SIG-M5 (cell line): ENCODE results near the gene IGFBP7.

Experiments
- DNase-seq: peaks from one replicate; lab custom pipeline; 2025; lab: John Stamatoyannopoulos, UW

The IGFBP7 gene

DNA sequence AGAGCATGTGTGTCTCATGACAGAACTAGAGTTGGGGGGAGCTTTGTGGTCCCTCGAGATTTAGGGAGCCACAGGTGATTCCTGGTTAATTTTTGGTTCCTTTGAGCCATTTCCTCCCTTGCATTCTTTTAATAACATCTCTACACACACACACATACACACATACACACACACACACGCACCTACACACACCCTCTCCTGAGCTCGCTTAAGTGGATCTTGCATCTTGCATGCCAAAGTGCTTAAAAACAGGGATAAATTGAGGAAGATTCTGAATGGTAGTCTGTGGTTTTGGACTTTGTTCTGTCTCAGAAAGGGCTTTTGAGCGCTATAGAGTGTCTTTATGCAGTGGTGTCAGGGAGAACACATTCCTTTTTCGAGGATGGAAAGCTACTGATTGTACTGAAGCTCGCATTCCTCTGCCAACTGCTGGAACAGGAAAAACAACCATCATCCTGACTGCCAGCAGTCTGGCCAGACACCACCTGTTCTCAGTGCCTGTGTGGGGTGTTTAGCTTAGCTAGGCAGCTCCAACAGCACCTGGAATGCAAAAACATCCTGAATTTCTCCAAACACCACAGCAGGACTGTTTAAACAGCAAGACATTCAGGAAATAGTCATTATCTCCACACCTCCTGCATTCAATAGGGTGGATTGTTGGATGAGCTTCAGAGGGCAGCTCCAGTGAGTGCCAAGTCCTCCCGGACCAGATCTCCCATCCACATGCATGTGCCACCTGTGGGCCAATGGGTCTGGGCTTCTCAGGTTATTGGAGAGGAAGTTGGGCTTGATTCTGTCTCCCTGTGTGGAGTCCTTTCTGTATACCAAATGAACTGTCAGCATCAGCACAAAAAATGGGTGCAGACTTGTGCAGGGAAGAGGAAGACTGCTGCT, 21.9 kb upstream of the IGFBP7 start:
- no peak for DNase-seq

DNA sequence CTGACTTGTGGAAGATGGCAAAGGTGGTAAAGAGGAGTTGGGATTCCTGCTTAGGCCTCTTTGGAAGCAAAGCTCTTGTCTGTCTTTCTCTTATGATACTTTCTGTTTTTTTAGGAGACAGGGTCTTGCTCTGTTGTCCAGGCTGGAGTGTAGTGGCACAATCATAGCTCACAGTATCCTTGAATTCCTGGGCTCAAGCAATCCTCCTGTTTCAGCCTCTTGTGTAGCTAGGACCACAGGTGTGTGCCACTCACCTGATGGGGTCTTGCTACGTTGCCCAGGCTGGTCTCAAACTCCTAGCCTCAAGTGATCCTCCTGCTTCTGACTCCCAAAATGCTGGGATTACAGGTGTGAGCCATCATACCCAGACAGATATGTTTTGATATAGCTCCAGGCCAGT, 19.3 kb upstream of the IGFBP7 start:
- no peak for DNase-seq

DNA sequence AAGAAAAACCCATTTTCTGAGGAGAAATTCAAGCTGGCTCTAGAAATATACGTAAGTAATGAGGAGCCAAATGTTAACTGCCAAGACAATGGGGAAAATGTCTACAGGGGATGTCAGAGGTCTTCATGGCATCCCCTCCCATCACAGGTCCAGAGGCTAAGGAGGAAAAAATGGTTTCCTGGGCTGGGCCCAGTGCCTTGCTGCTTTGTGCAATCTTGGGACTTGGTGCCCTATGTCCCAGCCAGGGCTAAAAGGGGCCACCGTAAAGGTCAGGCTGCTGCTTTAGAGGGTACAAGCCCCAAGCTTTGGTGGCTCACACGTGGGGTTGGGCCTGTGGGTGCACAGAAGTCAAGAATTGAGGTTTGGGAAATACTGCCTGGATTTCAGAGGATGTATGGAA, 17.2 kb upstream of the IGFBP7 start:
- DNase-seq: no peak

DNA sequence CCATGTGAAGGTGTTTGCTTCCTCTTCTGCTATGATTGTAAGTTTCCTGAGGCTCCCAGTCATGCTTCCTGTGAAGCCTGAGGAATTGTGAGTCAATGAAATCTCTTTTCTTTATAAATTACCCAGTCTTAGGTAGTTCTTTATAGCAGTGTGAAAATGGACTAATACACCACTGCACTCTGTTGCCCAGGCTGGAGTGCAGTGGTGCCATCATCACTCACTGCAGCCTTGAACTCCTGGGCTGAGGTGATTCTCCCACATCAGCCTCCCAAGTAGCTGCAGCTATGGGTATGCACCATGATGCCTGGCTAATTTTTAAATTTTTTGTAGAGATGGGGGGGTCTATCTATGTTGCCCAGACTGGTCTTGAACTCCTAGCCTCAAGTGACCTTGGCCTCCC, 15.8 kb upstream of the IGFBP7 start:
- DNase-seq: no peak

- no peak for DNase-seq
Measured at GRCh38 chr4:57124145-57124544, 14.0 kb upstream of the IGFBP7 start.

DNA sequence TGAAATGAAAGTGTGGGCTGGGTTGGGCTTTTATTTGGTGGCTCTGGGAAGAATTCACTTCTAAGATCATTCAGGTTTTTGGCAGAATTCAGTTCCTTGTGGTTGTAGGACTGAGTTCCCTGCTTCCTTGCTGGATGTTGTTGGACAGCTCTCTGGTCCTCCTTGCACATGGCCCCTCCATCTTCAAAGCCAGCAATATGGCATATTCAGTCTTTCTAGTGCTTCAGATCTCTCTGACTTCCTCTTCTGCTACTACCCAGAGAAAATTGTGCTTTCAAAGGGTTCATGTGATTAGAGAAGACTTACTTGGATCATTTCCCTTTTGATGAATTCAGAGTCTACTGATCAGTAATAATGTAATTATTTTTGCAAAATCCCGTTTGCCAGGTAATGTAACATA, 12.8 kb upstream of the IGFBP7 start:
- no peak for DNase-seq

DNA sequence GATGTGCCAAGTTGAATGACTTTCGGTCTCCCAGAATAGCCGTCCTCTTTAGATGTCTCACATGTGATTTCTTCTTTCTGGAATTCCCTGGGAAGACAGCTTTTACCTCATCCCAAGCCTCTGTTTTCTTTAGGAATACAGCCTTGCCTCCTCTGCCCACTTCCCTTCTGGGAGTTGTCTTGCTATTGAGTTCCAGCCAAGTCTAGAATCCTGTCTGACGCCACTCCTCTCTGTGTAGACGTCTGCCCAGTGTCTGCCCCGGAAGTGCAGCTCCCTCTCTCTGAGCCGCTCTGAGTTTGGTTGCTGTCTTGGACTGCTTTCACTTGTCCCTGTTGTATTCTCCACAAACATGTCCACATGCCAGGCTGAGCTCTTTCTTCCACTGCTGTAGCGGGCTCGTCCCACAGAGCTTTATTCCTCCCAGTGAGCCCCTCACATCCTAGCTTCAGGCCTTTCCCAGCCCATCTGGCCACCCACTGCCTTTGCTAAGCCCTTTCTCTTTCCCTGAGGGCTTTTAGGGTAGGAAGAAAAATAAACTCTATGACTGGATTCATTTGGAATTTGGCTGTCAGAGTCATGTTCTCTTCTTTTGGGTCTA, 9.0 kb upstream of the IGFBP7 start:
- DNase-seq: no peak

GRCh38 chr4:57117491-57117890, 7.3 kb upstream of the IGFBP7 start:
- DNase-seq: no peak

- no peak for DNase-seq
Measured at GRCh38 chr4:57116245-57116644, 6.1 kb upstream of the IGFBP7 start.

- no peak for DNase-seq
Measured at GRCh38 chr4:57114973-57115372, 4.8 kb upstream of the IGFBP7 start.

DNA sequence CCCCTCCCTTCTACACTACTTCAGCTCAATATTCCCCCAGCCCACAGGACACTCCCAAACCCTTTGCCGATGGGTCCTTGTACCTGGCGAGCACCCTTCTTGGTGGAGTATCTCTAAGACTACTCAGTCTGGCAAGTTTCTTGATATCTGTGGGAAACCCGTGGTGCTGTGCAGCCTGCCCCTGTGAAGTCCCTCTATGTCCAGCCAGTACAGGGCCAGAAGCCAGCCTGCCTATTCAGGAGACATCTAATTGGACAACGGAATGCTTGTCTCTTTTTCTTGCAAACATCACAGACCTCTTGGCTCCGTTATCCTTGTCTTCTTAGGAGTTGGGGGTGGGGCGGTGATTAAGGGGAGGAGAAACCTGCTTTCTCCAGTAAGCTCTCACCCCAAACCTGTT, 3.7 kb upstream of the IGFBP7 start:
- DNase-seq: no peak

GRCh38 chr4:57110640-57111511, 691 bp upstream of the IGFBP7 start:
- peak; percentile 53 for DNase-seq

DNA sequence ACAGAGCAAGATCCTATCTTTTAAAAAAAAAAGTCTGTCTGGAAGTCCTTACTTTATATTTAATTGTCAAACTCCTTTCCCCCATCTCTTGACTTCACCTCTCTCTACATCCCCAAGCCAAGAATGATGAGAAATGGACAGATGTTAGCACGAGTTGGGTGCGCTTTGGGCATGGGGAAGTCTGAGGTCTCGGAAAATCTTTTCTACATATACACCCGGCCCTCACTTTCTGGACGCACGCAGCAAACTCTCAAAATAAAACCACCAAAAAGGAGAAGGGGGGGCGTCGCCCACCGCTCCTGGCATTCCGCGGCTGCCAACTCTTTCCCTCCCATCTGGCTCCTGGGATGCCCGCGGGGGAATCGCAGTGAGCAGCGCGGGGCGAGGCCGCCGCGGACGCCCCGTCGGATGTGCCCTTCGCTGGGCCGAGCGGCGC, 756 bp downstream of the IGFBP7 start:
- no peak for DNase-seq

DNA sequence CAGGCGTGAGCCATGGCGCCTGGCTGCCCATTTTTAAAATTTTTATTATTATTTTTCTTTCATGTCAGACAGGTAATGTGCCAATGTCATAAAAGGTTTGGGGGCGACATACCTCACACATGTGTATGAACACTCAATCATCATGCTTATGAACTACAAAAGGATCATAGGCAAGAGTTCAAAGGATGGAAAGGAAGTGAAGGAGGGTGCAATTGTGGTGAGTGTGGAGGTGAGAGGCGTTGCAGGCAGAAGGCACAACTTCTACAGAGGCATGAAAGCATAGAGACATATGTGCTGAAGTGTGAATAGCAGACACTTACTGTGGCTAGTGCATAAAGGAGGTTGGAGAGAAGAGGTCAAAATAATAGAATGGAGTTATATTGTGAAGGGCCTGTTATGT, 4.0 kb downstream of the IGFBP7 start:
- DNase-seq: no peak

DNA sequence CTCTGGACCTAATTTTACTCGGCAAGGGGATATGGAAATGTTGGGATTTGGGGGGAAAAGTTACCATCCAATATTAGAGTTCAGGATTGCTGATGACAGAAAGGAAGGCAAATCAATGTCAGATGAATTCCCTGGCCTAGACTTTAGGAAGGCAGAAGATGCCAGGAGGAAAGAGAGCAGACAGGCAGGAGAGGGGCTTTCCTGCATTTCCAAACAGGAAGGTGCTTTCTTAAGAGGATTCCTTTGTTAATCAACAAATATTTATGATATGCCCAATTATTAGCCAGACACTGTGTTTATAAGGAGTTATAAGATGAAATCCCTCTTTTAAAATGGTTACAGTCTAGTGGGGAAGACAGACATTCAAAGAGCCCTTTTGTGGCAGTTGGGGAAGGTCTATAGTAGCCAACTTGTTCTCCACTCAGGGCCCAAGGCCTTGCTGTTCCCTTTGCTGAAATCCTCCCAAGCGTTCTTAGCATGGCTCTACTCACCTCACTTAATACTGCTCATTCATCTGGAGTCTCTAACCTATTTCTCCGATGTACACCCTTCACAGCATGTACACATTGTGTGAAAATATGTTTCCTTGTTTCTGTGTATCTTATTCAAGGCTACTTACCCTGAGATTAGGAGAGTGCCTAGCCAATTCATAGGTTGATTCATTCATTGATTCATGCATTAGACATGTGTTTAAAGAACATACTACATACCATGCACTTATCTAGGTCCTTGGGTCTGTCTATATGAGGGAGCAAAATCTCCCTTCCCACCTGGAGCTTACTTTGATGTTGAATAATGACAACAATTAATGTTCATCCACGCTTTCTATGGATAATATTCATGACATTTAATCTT, 5.3 kb downstream of the IGFBP7 start:
- no peak for DNase-seq

- DNase-seq: no peak
Measured at GRCh38 chr4:57103051-57103450, 7.1 kb downstream of the IGFBP7 start.

DNA sequence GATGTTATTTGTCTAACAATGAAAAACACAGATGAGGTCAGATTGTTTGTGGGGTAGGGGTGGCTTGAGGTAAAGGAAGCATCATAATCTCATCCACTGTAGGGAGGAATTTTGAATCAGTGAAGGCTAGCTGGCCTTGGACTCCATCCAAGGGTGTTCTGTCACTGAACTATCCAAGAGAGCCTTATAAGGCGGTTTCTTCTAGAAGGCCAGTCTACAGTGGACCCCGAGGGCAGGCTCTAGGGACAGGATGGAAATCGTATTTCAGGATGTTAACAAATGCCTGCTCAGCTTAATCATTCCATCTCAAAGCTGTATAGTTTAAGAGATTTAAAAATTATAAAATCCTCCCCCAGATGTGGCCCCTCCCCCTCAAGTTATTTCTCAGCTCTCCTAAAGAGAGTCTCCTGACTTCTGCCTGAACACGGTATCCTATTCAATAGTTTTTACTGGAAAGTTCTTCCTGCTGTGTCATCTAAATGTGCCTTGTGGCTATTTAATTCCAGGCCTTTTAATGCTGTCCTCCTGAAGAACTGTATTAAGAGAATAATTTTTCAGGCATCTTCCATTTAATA, 8.0 kb downstream of the IGFBP7 start:
- no peak for DNase-seq

GRCh38 chr4:57100979-57101651, 9.1 kb downstream of the IGFBP7 start:
- no peak for DNase-seq

DNA sequence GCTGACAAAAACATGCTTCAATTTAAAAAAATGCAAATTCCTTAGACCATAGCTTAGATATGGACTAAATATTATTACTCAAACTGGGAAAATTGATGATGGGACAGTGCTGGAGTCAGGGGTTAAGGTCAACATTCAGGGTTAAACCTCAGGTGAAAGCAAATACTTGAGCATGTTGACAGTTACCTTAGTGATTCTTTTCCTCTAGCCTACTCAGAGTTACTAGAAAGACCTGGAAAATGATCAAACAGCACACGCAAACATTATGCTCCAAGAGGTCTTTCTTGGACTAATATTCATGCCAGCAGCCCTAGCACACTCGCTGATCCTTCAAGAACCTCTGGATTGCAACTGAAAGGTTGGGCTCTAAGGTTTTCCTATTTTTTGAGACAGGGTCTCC, 10.8 kb downstream of the IGFBP7 start:
- DNase-seq: no peak

DNA sequence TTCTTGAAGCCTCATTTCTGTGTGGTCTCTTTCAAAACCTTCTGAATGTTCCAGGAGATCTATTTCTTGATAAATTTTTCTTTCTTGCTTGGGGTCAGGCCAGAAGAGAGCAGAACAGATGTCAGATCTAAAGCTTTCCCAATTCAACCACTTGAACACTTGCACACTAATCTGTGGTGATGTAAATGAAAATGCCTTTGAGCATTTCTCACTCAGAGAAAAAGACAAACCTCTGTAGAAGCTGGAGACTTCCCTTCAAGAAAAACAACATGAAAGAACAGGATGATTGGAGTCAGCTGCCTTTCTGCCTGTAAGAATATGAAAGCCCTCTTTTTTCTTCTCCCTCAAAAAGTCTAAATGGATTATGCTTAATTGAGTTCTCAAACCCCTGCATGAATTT, 11.2 kb downstream of the IGFBP7 start:
- no peak for DNase-seq

DNA sequence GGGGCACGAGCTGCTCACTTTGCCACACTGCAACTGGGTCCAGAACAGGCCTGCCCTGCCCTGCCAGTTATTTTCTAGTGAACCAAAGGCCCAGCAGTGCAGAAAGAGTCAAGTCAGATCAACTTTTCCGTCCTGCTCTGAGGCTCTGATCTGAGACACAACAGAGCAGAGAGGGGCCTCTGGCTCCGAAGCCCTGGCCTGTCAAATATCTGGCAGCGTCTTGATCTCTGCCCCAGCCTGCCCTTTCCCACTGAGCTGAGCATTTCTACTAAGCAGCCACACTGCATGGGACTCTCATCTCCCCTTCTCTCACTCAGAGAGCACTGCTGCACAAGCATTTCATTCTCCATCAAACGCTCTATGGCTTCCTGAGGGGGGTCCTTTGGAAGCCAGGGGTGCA, 11.8 kb downstream of the IGFBP7 start:
- no peak for DNase-seq
